ENCODE results near the gene ZNF536.

GRCh38 chr19:30539315-30539714 is 167.1 kb downstream of the ZNF536 start:
- TF ChIP-seq CTCF (conservative IDR thresholded peaks at IDR 0.05; ENCODE audit: low read depth, low read length) (no peak), EZH2 (IDR thresholded peaks at IDR 0.05; ENCODE audit: borderline replicate concordance, low read depth, low read length, poor library complexity, severe bottlenecking) (no peak)
